ENCODE data around the gene XPR1. TPM values are rescaled to one million over a fixed set of nuclear protein-coding genes. Genes with fewer than 3 reads are reported as not detected.

XPR1 gene
- total RNA-seq, 1 experiment from 2014 or later = 19.9 TPM

DNA sequence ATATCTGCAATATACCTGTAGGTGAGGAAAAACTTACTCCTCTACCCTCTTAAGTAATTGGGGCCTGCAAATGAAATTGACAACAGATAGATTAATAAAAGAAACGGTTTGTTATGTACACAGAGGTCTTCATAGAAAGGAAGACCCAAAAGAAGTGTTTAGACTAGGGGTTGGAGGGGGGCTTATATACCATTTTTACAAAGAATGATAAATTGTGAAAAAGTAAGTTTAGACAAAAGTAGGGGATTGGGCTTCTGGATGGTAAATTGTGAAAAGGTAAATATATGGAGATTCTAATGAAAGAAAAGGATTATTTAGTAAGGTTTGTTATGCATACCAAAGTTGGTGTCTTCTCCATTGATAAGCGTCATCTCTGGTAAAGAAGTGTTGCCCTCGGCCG is 207.7 kb downstream of the XPR1 start:
- Histone ChIP-seq H3K9me2 (ENCODE audit: insufficient read depth) (no peaks in the 10 kb centered on the region), H3K27me3 (ENCODE audit: insufficient read depth, low read length) (no peaks in the 10 kb centered on the region), H3K4me1 (ENCODE audit: control insufficient read depth in 1 of 2, insufficient read depth in 2 of 2, low read length in 2 of 2) (no peaks in the 10 kb centered on the region), H3K79me2 (ENCODE audit: insufficient read depth, low read length) (no peaks in the 10 kb centered on the region), H3K9me3 (ENCODE audit: control insufficient read depth in 1 of 2, insufficient read depth in 1 of 2, low read depth in 1 of 2, low read length in 2 of 2) (no peaks in the 10 kb centered on the region), H2AFZ (ENCODE audit: low read depth, low read length, poor library complexity, severe bottlenecking) (no peak overlapping the region), H3K36me3 (ENCODE audit: control insufficient read depth in 1 of 2, insufficient read depth in 2 of 2, low read length in 2 of 2) (no peaks in the 10 kb centered on the region), H3K4me3 (replicated peaks in 1 of 2; ENCODE audit: low read depth in 1 of 2, low read length in 2 of 2) (no peak overlapping the region), H3K9ac (ENCODE audit: low read length) (no peak overlapping the region), H3K4me2 (ENCODE audit: low read length) (no peak overlapping the region), H3K27ac (ENCODE audit: low read depth, low read length) (no peak overlapping the region), H4K20me1 (ENCODE audit: insufficient read depth) (no peaks in the 10 kb centered on the region)
- ATAC-seq = no peak
- intact Hi-C loops (cut with micrococcal nuclease) = no loop called here
- ChIA-PET CTCF (no interaction called here), POLR2A (no interaction called here), RAD21 (ENCODE audit: low non-redundant PET in 1 of 2, low total read pairs in 2 of 2, uncharacterized antibody in 2 of 2, unreplicated experiment in 2 of 2) (no interaction called here)
- no peak for DNase-seq (ENCODE audit: low read depth, low spot score)
- no peak for TF ChIP-seq JUND (IDR thresholded peaks at IDR 0.05)
- no peak for TF ChIP-seq CBX3 (IDR thresholded peaks at IDR 0.05; ENCODE audit: low read depth)
- TF ChIP-seq ZFX (IDR thresholded peaks at IDR 0.05) = no peak
- TF ChIP-seq, protein P1, sequence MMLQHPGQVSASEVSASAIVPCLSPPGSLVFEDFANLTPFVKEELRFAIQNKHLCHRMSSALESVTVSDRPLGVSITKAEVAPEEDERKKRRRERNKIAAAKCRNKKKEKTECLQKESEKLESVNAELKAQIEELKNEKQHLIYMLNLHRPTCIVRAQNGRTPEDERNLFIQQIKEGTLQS (IDR thresholded peaks at IDR 0.05) = no peak
- TF ChIP-seq RAD21 (IDR thresholded peaks at IDR 0.05; ENCODE audit: low read depth) = no peak
- no peak for TF ChIP-seq CEBPB (IDR thresholded peaks at IDR 0.05; ENCODE audit: low read depth)
- TF ChIP-seq POLR2A (IDR thresholded peaks at IDR 0.05; ENCODE audit: borderline replicate concordance, extremely low read depth, insufficient read depth, insufficient read length) = no peak
- TF ChIP-seq, protein P2, sequence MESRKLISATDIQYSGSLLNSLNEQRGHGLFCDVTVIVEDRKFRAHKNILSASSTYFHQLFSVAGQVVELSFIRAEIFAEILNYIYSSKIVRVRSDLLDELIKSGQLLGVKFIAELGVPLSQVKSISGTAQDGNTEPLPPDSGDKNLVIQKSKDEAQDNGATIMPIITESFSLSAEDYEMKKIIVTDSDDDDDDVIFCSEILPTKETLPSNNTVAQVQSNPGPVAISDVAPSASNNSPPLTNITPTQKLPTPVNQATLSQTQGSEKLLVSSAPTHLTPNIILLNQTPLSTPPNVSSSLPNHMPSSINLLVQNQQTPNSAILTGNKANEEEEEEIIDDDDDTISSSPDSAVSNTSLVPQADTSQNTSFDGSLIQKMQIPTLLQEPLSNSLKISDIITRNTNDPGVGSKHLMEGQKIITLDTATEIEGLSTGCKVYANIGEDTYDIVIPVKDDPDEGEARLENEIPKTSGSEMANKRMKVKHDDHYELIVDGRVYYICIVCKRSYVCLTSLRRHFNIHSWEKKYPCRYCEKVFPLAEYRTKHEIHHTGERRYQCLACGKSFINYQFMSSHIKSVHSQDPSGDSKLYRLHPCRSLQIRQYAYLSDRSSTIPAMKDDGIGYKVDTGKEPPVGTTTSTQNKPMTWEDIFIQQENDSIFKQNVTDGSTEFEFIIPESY (IDR thresholded peaks at IDR 0.05; ENCODE audit: extremely low read depth, insufficient replicate concordance, low read length) = no peak
- no peak for TF ChIP-seq FOSL1 (IDR thresholded peaks at IDR 0.05; ENCODE audit: low read depth)
- TF ChIP-seq TCF7L2 (IDR thresholded peaks at IDR 0.05; ENCODE audit: borderline replicate concordance, extremely low read depth, insufficient read depth, insufficient read length) = no peak
- TF ChIP-seq SIN3A (IDR thresholded peaks at IDR 0.05; ENCODE audit: low read depth) = no peak
- TF ChIP-seq SRF (IDR thresholded peaks at IDR 0.05; ENCODE audit: low read depth) = no peak
- TF ChIP-seq, protein P3, sequence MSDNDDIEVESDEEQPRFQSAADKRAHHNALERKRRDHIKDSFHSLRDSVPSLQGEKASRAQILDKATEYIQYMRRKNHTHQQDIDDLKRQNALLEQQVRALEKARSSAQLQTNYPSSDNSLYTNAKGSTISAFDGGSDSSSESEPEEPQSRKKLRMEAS (IDR thresholded peaks at IDR 0.05) = no peak
- no peak for TF ChIP-seq POLR2AphosphoS5 (IDR thresholded peaks at IDR 0.05; ENCODE audit: low read depth, low read length)
- no peak for TF ChIP-seq SP1 (IDR thresholded peaks at IDR 0.05; ENCODE audit: low read depth)
- no peak for TF ChIP-seq ZNF274 (IDR thresholded peaks at IDR 0.05; ENCODE audit: low read depth, low read length)
- no peak for TF ChIP-seq YY1 (IDR thresholded peaks at IDR 0.05; ENCODE audit: extremely low read depth, insufficient replicate concordance, low read depth, low read length)
- TF ChIP-seq ELF1 (IDR thresholded peaks at IDR 0.05; ENCODE audit: borderline replicate concordance, low read depth) = no peak
- BruUV-seq (replicated peaks) = no TSS peak

Data from HCT116 (cell line).